GM13977 (cell line): ENCODE data around the gene ERMP1.

Experiments used
- DNase-seq: peaks from one replicate; pipeline ENCODE4 v3.0.0; 2012; ENCODE audit warnings: low spot score
- CTCF ChIP-seq: IDR thresholded peaks from 2 replicates; pipeline ENCODE4 v1.5.1; 2012; ENCODE audit warnings: mild to moderate bottlenecking, control low read depth; ENCODE audit not compliant: insufficient read depth; ENCODE audit errors: extremely low read depth, missing control alignments
- in situ Hi-C: fragments of 300-500 bp; cut with MboI; formaldehyde crosslinking; loops from one replicate; pipeline ENCODE4 v1.12.0; 2022; ENCODE audit warnings: low sequenced_read_pairs, low pct_unique_long_range_greater_than_20kb, mixed read lengths, inconsistent platforms; ENCODE audit not compliant: unreplicated experiment

Gene ERMP1

DNA sequence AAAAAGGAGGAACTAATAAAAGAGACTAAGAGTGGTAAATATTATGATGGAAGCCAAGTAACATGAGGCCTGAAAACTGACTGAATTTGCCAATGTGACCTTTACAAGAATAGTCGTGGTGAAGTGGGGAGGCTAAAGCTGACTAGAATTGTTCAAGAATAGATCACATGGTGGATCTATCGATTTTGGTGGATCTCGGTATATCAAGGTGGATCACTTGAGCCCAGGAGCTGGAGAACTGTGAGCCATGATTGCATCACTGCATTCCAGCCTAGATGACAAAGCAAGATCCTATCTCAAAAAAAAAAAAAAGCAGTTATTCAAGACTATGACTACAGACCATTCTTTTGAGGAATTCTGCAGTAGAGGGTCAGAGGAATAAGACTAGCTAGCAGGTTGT is 15.1 kb downstream of the ERMP1 start:
- in situ Hi-C loops, result no loop called here
- TF ChIP-seq CTCF, result no peak
- no peak for DNase-seq

- DNase-seq, result no peak
- no peak for TF ChIP-seq CTCF
- in situ Hi-C loops, result no loop called here
Measured at GRCh38 chr9:5815461-5815860, 17.5 kb downstream of the ERMP1 start.

DNA sequence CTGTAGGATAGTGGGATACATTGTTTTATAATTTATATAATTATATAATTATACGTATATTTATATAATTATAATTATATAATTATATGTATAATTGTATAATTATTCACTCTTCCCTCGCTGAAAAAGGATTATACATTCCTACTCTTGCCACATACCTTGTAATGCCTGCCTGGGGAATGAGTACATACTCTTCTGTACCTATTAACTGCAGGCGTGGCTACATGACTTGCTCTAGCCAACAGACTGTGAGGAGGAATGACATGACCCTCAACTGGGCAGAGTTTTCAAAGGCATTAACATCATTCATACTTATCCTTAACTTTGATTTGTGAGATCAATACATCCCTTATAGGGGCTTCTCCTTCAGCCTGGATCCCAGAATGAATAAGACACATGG is 19.1 kb downstream of the ERMP1 start:
- no peak for TF ChIP-seq CTCF
- in situ Hi-C loops, result no loop called here
- DNase-seq, result no peak

DNA sequence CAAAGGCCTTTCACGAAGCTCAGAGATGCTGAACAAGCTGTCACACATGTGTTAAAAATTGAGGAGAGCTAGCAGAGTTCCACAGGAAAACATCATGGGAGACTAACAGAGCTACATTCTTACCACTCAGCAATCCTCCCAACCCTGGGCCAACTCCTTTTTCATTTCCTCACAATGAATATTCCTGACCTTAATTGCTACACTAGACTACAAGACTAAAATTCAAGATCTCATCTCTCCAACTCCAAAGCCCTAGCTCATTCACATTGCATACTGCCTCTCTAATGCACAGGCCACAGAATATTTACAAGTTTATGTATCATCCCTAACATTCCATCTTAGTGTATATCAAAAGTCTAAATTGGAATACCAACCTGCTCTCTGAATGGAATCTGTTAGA is 21.2 kb downstream of the ERMP1 start:
- in situ Hi-C loops, result no loop called here
- TF ChIP-seq CTCF, result no peak
- no peak for DNase-seq

DNA sequence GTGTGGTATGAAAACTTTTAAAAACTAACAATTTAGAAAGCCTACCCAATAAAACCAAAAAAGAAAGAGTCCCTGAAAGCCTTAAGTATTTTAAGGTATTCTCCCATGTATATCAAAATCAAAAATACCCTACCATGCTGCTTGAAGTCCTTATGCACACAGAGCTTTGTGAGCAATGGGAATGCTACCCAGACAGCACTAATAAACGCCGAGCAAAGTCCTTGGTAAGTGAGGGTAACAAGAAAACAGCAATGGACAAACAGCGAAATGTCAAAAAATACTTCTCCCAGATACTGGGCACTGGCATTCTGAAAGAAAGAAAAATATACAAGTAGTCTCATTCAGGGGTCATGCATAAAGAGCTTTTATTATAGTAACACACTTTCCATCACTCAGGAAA is 27.4 kb downstream of the ERMP1 start:
- in situ Hi-C loops, result no loop called here
- TF ChIP-seq CTCF, result no peak
- DNase-seq, result no peak

- no peak for DNase-seq
- TF ChIP-seq CTCF, result no peak
- in situ Hi-C loops, result no loop called here
Measured at GRCh38 chr9:5801739-5802113, 31.2 kb downstream of the ERMP1 start.
